ENCODE data around the gene PALLD.
"Not testable (repeated sequence)": the region's sequence is repeated elsewhere in the genome, so short reads cannot be mapped to it uniquely, and the experiment has no call there.

Gene PALLD

DNA sequence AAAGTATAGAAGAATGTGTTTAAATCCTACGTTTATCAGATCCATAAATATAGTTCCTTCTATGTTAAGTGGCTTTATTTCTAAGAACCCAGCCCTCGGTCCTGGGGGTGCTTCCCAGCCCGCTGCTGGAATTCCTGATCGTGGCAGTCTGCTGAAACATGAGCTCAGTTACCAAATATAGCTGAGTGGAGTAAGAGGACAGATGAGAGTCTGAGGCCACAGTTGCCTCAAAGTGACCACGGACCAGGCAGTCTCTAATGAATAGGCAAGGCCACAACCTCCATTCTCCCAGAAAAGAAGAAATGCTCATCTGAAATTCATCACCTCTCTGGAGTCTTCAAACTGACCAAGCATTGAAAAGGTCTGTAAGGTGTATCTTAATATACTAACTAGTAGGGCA, at the start of gene PALLD:
Gene PALLD, plus strand, starts transcription at position 219 of the 400 bp plus-strand sequence.
- H3K4me3 Mint-ChIP-seq = no peak within 1 kb of the TSS
- no peaks in the 10 kb centered on the region for H3K4me1 Mint-ChIP-seq (ENCODE audit: low read depth)
- no peak within 1 kb of the TSS for H3K27ac Mint-ChIP-seq
- H3K36me3 Mint-ChIP-seq (ENCODE audit: low read depth) = no peaks in the 10 kb centered on the region
- H3K9me3 Mint-ChIP-seq = no peaks in the 10 kb centered on the region
- H3K27me3 Mint-ChIP-seq (ENCODE audit: low read depth) = peaks cover 45% of the 10 kb centered on the region

DNA sequence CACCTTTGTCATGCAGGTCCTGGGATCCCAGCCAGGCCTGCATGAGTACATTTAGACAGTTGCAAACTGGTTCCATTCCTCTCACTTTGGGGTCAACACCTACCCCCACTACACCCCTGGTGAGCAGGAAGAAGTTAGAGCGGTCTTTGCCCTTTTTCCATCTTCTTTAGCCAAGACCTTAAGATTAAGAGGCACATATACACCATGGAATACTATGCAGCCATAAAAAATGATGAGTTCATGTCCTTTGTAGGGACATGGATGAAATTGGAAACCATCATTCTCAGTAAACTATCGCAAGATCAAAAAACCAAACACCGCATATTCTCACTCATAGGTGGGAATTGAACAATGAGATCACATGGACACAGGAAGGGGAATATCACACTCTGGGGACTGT, 47.8 kb upstream of the PALLD start:
- H3K9me3 Mint-ChIP-seq = peaks cover 13% of the 10 kb centered on the region
- peaks cover 48% of the 10 kb centered on the region for H3K36me3 Mint-ChIP-seq (ENCODE audit: low read depth)
- H3K4me3 Mint-ChIP-seq; H3K27me3 Mint-ChIP-seq (ENCODE audit: low read depth); H3K27ac Mint-ChIP-seq: not testable (repeated sequence)
- peaks cover 23% of the 10 kb centered on the region for H3K4me1 Mint-ChIP-seq (ENCODE audit: low read depth)

DNA sequence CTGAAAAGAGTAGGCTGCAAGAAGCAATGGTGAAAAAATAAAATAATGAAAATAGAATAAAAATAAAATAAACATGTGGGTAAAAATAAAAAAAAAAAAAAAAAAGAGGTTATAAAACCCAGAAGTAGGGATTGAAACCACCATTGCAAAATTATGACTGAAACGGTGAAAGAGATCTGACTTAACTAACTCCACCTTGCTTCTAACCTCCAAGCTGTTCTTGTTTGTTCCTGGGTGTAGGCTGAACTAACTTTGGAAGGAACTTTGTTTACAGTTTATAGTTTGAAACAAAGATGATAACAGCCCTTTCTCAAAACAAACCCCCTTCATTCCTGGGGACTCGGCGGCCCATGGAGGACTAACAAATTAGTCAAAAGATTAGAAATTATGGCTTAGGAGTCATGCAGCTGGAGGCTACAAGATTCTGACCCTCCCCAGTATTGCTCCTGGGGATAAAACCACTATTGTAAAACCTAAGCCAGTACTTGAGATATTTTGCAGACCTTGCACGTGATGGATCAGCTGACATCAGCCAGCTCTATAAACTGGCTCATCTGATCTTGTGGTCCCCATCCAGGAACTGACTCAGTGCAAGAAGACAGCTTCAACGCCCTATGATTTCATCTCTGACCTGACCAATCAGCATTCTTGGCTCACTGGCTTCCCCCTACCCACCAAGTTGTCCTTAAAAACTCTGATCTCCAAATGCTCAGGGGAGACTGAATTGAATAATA, 47.0 kb upstream of the PALLD start:
- Mint-ChIP-seq H3K27ac (peak overlapping the region; percentile 45), H3K27me3 (ENCODE audit: low read depth) (no peaks in the 10 kb centered on the region), H3K4me3 (no peak overlapping the region), H3K4me1 (ENCODE audit: low read depth) (peaks cover 23% of the 10 kb centered on the region), H3K9me3 (peaks cover 13% of the 10 kb centered on the region), H3K36me3 (ENCODE audit: low read depth) (peaks cover 52% of the 10 kb centered on the region)

DNA sequence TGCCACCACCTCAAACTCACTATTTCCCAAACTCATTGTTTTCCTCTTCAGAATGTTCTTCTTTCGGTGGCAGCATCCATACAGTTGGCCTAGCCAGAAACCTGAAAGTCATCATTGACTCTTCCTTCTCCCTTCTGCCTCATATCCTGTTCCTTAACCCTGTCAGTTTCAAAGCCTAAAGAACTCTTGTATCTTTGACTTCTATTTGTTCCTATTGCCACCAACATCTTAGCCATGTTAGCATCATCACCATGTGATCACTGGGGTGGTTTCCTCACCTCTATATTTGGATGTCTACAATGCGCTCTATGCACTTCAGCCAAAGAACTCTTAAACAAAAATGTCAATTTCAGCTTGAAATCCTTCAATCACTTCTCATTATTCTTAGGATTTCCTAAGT, 45.5 kb upstream of the PALLD start:
- no peak overlapping the region for H3K4me3 Mint-ChIP-seq
- H3K27me3 Mint-ChIP-seq (ENCODE audit: low read depth) = no peaks in the 10 kb centered on the region
- peaks cover 53% of the 10 kb centered on the region for H3K36me3 Mint-ChIP-seq (ENCODE audit: low read depth)
- H3K4me1 Mint-ChIP-seq (ENCODE audit: low read depth) = peaks cover 23% of the 10 kb centered on the region
- peak overlapping the region; percentile 4 for H3K27ac Mint-ChIP-seq
- H3K9me3 Mint-ChIP-seq = peaks cover 13% of the 10 kb centered on the region

DNA sequence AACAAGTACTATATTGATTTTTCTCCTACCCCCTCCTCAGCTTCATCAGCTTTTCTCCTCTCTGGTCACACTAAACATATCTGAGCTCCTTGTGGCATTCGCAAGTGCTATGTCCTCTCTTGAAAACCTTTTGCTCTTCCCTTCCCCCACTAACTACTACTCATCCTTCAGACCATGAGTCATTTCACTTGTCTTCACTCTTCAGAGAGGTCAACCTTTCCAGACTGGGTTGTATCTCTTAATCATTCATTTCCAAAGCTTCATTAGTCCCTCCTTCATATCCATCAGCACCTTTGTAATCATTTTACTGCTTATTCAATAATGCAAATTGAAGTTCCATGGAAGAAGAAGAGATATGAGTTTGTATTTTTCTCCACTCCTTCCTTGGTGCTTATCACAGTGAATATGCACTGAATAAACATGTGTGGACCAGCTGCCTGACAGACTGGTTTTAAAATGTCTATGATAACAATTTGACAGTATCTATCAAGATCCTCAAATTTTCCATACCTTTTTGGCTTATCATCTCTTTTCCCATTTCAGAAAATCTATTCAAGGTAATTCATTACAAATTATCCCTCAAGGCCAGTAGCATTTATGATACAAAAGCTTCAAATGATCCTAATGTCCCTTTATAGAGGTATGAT, 45.0 kb upstream of the PALLD start:
- Mint-ChIP-seq H3K27ac (peak overlapping the region; percentile 1), H3K27me3 (ENCODE audit: low read depth) (no peaks in the 10 kb centered on the region), H3K9me3 (peaks cover 13% of the 10 kb centered on the region), H3K4me3 (no peak overlapping the region), H3K36me3 (ENCODE audit: low read depth) (peaks cover 51% of the 10 kb centered on the region), H3K4me1 (ENCODE audit: low read depth) (peaks cover 23% of the 10 kb centered on the region)

DNA sequence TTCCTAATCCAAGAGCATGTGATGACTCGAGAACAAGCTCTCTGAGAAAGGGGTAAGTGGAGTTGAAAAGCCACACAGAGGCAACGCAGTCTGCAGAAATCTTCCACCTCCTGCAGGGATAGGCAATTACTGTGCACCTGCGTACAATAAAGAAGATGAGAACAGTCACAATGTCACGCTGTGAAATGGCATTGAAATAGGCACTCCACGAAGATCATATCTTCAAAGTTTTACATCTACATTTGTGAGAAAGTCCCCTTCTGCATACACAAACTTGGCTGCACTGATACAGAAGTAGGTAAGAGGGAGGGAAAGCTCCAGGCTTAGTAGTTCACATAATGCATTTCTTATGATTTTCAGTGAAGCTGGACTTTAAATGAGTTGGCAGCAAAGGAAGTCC, 43.7 kb upstream of the PALLD start:
- H3K36me3 Mint-ChIP-seq (ENCODE audit: low read depth) = peaks cover 53% of the 10 kb centered on the region
- H3K27ac Mint-ChIP-seq = no peak overlapping the region
- H3K4me3 Mint-ChIP-seq = no peak overlapping the region
- peaks cover 23% of the 10 kb centered on the region for H3K4me1 Mint-ChIP-seq (ENCODE audit: low read depth)
- H3K27me3 Mint-ChIP-seq (ENCODE audit: low read depth) = no peaks in the 10 kb centered on the region
- H3K9me3 Mint-ChIP-seq = peaks cover 13% of the 10 kb centered on the region

DNA sequence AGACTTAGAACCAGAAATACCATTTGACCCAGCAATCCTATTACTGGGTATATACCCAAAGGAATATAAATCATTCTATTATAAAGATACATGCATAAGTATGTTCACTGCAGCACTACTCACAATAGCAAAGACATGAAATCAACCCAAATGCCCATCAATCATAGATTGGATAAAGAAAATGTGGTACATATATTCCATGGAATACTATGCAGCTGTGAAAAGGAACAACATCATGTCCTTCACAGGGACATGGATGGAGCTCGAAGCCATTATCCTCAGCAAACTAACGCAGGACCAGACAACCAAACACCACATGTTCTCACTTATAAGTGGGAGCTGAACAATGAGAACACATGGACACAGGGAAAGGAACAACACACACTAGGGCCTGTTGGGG, 38.6 kb upstream of the PALLD start:
- not testable (repeated sequence) for H3K27ac Mint-ChIP-seq; H3K4me1 Mint-ChIP-seq (ENCODE audit: low read depth); H3K4me3 Mint-ChIP-seq

DNA sequence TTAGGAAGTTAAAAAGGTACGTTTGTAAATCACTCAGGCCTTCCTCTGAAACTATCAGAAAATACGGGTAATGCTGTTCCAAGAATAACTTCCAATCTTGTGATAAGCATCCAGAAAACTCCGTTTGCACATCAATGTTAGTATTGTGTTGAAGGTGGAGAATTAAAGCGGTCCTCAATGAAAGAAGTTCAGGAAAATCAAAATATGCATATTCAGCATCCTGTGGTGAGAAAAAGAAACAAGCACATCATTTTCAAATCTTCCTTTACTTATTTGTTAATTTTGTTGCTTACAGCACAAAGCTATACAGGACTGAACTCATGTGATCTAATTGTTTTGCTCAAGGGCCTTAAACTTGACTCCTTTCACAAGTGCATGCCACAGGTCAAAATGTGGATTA, 35.0 kb upstream of the PALLD start:
- Mint-ChIP-seq H3K4me3 (no peak overlapping the region), H3K27me3 (ENCODE audit: low read depth) (no peaks in the 10 kb centered on the region), H3K36me3 (ENCODE audit: low read depth) (peaks cover 50% of the 10 kb centered on the region), H3K27ac (no peak overlapping the region), H3K4me1 (ENCODE audit: low read depth) (peaks cover 5% of the 10 kb centered on the region), H3K9me3 (peaks cover 4% of the 10 kb centered on the region)

More for the DNA sequence above, 38.6 kb upstream of the PALLD start:
- not testable (repeated sequence) for H3K27me3 Mint-ChIP-seq (ENCODE audit: low read depth); H3K9me3 Mint-ChIP-seq
- peaks cover 51% of the 10 kb centered on the region for H3K36me3 Mint-ChIP-seq (ENCODE audit: low read depth)

DNA sequence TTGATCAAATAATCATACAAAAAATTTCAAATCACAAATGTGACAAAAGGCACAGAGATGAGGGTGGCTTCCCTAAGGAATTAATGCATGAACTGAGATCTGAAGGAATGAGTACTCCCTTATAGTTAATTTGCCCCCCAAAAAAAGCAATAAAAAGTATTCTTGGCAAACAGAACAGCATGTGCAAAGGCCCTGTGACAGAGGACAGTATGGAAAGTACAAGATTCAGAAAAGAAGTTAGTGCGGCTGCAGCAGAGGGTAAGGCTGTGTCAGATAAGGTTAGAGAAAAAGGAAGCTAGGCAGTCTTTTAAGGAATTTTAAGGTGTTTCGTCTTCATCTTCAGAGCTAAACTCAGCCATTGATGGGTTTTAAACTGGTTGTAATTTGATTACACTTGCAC, 23.9 kb upstream of the PALLD start:
- H3K4me1 Mint-ChIP-seq (ENCODE audit: low read depth) = peaks cover 30% of the 10 kb centered on the region
- H3K9me3 Mint-ChIP-seq = no peaks in the 10 kb centered on the region
- peaks cover 47% of the 10 kb centered on the region for H3K36me3 Mint-ChIP-seq (ENCODE audit: low read depth)
- H3K4me3 Mint-ChIP-seq = no peak overlapping the region
- no peak overlapping the region for H3K27ac Mint-ChIP-seq
- no peaks in the 10 kb centered on the region for H3K27me3 Mint-ChIP-seq (ENCODE audit: low read depth)

DNA sequence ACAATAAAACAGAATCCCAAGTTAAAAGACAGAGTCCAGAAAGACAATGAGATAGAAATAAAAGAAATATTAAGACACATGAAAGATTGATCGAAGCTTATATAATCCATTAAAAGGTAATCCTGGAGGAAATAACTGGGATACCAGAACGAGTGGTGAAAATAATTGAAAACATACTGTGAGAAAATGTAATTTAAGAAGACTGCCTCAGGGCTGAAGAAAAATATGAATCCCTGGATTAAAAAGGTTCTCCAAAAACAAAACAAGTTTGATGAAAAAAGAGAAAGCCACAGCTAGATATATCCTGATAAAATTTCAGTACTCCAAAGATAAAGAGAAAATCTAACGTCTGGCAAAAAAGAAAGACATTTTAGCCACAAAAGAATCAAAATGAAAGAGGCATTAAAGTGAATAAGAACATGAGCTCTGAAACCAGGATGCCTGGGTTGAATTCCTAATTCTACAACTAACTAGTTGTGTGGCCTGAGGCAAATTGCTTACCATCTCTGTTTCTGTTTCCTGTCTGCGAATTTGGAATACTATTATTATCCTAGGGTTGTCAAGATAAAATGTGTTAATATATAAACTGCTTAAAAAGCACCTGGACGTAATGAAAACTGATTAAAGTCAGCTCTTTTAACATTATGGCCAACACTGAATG, 22.1 kb upstream of the PALLD start:
- no peaks in the 10 kb centered on the region for H3K27me3 Mint-ChIP-seq (ENCODE audit: low read depth)
- no peaks in the 10 kb centered on the region for H3K9me3 Mint-ChIP-seq
- H3K4me3 Mint-ChIP-seq = no peak overlapping the region
- no peak overlapping the region for H3K27ac Mint-ChIP-seq
- H3K36me3 Mint-ChIP-seq (ENCODE audit: low read depth) = peaks cover 45% of the 10 kb centered on the region
- peaks cover 43% of the 10 kb centered on the region for H3K4me1 Mint-ChIP-seq (ENCODE audit: low read depth)

DNA sequence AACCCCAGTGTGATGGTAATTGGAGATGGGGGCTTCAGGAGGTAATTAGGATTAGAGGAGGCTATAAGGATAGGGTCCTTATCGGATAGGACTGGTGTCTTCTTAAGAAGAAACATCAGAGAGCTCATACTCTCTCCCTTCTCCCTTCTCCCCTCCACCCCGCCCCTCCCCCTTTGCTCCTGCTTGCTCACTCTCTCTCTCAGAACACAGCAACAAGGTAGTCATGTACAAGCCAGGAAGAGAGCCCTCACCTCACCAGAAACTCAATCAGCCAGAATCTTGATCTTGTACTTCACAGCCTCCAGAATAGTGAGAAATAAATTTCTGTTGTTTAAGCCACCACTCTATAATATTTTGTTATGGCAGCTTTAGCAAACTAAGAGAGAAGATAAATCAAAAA, 21.1 kb upstream of the PALLD start:
- H3K4me1 Mint-ChIP-seq (ENCODE audit: low read depth) = peaks cover 42% of the 10 kb centered on the region
- no peaks in the 10 kb centered on the region for H3K9me3 Mint-ChIP-seq
- no peak overlapping the region for H3K4me3 Mint-ChIP-seq
- H3K27ac Mint-ChIP-seq = no peak overlapping the region
- no peaks in the 10 kb centered on the region for H3K27me3 Mint-ChIP-seq (ENCODE audit: low read depth)
- H3K36me3 Mint-ChIP-seq (ENCODE audit: low read depth) = peaks cover 37% of the 10 kb centered on the region

DNA sequence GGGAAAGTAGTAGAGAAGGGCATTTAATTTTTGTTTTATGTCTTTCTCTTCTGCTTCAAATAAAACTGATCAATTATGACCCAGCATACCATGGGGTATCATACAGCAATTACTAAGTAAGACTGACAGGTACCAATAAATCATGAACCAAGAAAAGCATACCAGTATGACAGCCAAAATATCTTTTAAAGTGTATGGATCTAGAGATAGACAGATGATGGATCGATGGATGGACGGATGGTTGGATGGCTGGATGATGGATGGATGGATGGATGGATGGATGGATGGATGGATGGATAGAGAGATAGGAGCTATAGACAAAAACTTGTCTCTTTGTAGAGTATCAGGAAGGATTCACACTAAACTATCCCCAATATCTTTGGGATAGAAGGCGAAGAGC, 18.0 kb upstream of the PALLD start:
- Mint-ChIP-seq H3K9me3 (peaks cover 5% of the 10 kb centered on the region), H3K4me3 (peak overlapping the region; percentile 75), H3K27me3 (ENCODE audit: low read depth) (no peaks in the 10 kb centered on the region), H3K27ac (peak overlapping the region; percentile 18), H3K4me1 (ENCODE audit: low read depth) (peaks cover 63% of the 10 kb centered on the region), H3K36me3 (ENCODE audit: low read depth) (peaks cover 23% of the 10 kb centered on the region)

DNA sequence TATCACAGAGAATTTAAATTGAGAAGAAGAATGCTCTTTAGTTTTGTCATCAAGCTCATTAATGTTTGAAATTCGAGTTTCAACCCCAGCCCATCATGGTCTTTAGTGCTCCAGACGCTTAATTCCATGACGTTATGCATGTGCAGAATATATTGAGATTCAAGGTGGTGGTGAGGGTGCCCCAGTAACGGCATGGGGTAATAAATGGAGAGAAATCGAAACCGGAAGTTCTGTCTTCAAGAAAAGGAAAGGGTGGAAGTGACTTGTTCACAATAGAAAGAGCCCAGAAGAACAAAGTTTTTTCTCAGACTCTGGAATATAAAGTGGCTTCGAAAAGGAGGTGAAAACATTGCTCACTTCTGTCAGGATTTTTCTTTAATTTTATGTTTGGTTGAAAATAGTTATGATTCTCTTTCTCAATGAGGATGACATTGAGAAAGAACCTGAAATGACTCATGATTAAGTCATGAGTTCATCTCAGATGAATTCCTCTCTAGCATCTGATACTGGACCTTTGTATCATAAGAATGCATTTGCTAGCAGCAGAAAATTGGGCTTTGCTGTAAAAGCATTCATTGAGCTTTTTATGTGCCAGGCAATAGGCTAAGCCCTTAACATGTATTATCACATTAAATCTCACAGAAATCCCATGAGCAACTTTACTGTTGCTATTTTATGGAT, 15.8 kb upstream of the PALLD start:
- Mint-ChIP-seq H3K4me3 (peak overlapping the region; percentile 87), H3K27me3 (ENCODE audit: low read depth) (no peaks in the 10 kb centered on the region), H3K4me1 (ENCODE audit: low read depth) (peaks cover 55% of the 10 kb centered on the region), H3K27ac (peak overlapping the region; percentile 97), H3K36me3 (ENCODE audit: low read depth) (peaks cover 24% of the 10 kb centered on the region), H3K9me3 (peaks cover 5% of the 10 kb centered on the region)

DNA sequence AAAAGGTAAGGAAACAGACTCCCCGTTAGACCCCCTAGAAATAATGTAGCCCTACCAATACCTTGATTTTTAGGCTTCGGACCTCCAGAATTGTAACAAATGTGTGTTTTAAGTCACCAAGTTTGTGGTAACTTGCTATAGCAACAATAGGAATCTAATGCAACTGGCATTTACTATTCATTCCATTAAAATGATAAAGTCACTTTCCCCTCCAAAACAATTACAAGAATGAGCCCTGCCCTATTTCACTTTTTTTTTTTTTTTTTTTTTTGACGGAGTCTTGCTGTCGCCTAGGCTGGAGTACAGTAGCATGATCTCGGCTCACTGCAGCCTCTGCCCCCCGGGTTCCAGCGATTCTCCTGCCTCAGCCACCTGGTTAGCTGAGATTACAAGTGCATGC, 13.0 kb upstream of the PALLD start:
- peaks cover 44% of the 10 kb centered on the region for H3K4me1 Mint-ChIP-seq (ENCODE audit: low read depth)
- H3K27me3 Mint-ChIP-seq (ENCODE audit: low read depth) = no peaks in the 10 kb centered on the region
- no peak overlapping the region for H3K27ac Mint-ChIP-seq
- H3K36me3 Mint-ChIP-seq (ENCODE audit: low read depth) = peaks cover 13% of the 10 kb centered on the region
- H3K4me3 Mint-ChIP-seq = no peak overlapping the region
- peaks cover 5% of the 10 kb centered on the region for H3K9me3 Mint-ChIP-seq
